Measurements from ENCODE around the gene MST1R. TPM values are rescaled to one million over a fixed set of nuclear protein-coding genes. Genes with fewer than 3 reads are reported as not detected.

The MST1R gene
- total RNA-seq, 2 donors from 2014 or later = 6.8 to 11.2 TPM

DNA sequence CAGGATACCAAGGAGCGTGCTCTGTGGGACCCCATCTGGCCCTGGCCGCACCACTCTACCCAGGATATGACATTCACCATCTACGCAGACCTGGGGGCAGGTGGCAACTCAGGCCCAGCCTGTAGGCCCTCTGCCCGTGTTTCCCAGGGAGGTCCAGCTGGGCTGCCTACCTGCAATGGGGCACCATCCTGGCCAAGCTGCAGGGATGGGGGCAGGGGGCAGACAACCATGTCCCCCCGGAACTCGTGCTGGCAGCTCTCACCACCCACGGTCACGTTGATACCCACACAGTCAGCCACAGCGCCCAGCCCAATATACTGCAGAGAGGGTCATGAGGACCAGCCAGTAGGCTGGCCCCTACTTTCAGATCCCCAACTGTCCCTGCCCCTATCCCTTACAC is 7.9 kb downstream of the MST1R start:
- H3K27ac Mint-ChIP-seq = no peak overlapping the region

GRCh38 chr3:49889296-49889695 is 14.4 kb downstream of the MST1R start:
- H3K4me3 ChIP-seq (ENCODE audit: low read length) = no peak overlapping the region
- no peak for DNase-seq
- H3K9ac ChIP-seq (ENCODE audit: extremely low read depth, low read length, poor library complexity, severe bottlenecking) = no peak overlapping the region
- Mint-ChIP-seq H3K27ac (no peak overlapping the region), H3K36me3 (ENCODE audit: low read depth) (no peaks in the 10 kb centered on the region), H3K27me3 (ENCODE audit: insufficient read depth) (no peaks in the 10 kb centered on the region), H3K4me3 (no peak overlapping the region), H3K4me1 (no peaks in the 10 kb centered on the region), H3K9me3 (no peaks in the 10 kb centered on the region)
- no peaks in the 10 kb centered on the region for H3K9me3 ChIP-seq (ENCODE audit: control insufficient read depth, low read length)
- no peaks in the 10 kb centered on the region for H3K27me3 ChIP-seq (ENCODE audit: control insufficient read depth, insufficient read depth, low read length, poor library complexity, severe bottlenecking)
- no peaks in the 10 kb centered on the region for H3K4me1 ChIP-seq (ENCODE audit: control insufficient read depth, insufficient read depth, low read length)
- 85 to 87% methylated on average over 9 to 10 of the region's 10 CpGs for WGBS, 2 experiments (ENCODE audit: insufficient coverage in 1 of 2, insufficient read length in 1 of 2)
- no peak for TF ChIP-seq CTCF (conservative IDR thresholded peaks at IDR 0.05)
- H3K36me3 ChIP-seq (ENCODE audit: control insufficient read depth, insufficient read depth, low read length) = no peaks in the 10 kb centered on the region
- H3K27ac ChIP-seq (ENCODE audit: low read depth, low read length) = no peak overlapping the region

More for the DNA sequence above, 7.9 kb downstream of the MST1R start:
- Mint-ChIP-seq H3K36me3 (ENCODE audit: low read depth) (no peaks in the 10 kb centered on the region), H3K4me3 (no peak overlapping the region), H3K4me1 (no peaks in the 10 kb centered on the region), H3K27me3 (ENCODE audit: insufficient read depth) (no peaks in the 10 kb centered on the region), H3K9me3 (no peaks in the 10 kb centered on the region)
- Histone ChIP-seq H3K4me1 (ENCODE audit: control insufficient read depth, insufficient read depth, low read length) (no peaks in the 10 kb centered on the region), H3K9me3 (ENCODE audit: control insufficient read depth, low read length) (no peaks in the 10 kb centered on the region), H3K4me3 (ENCODE audit: low read length) (no peak overlapping the region), H3K36me3 (ENCODE audit: control insufficient read depth, insufficient read depth, low read length) (no peaks in the 10 kb centered on the region), H3K27me3 (ENCODE audit: control insufficient read depth, insufficient read depth, low read length, poor library complexity, severe bottlenecking) (no peaks in the 10 kb centered on the region), H3K9ac (ENCODE audit: extremely low read depth, low read length, poor library complexity, severe bottlenecking) (no peak overlapping the region), H3K27ac (ENCODE audit: low read depth, low read length) (no peak overlapping the region)
- DNase-seq = no peak
- WGBS, 2 experiments (ENCODE audit: insufficient coverage in 1 of 2, insufficient read length in 1 of 2) = 90 to 97% methylated on average over 8 to 9 of the region's 9 CpGs
- TF ChIP-seq CTCF (conservative IDR thresholded peaks at IDR 0.05) = no peak

GRCh38 chr3:49886922-49887265 is 16.8 kb downstream of the MST1R start:
- no peaks in the 10 kb centered on the region for H3K36me3 Mint-ChIP-seq (ENCODE audit: low read depth)
- Histone ChIP-seq H3K9me3 (ENCODE audit: control insufficient read depth, low read length) (no peaks in the 10 kb centered on the region), H3K4me3 (ENCODE audit: low read length) (no peak overlapping the region), H3K27me3 (ENCODE audit: control insufficient read depth, insufficient read depth, low read length, poor library complexity, severe bottlenecking) (no peaks in the 10 kb centered on the region), H3K27ac (ENCODE audit: low read depth, low read length) (no peak overlapping the region), H3K36me3 (ENCODE audit: control insufficient read depth, insufficient read depth, low read length) (no peaks in the 10 kb centered on the region), H3K9ac (ENCODE audit: extremely low read depth, low read length, poor library complexity, severe bottlenecking) (no peak overlapping the region), H3K4me1 (ENCODE audit: control insufficient read depth, insufficient read depth, low read length) (no peaks in the 10 kb centered on the region)
- no peaks in the 10 kb centered on the region for H3K9me3 Mint-ChIP-seq
- H3K27ac Mint-ChIP-seq = no peak overlapping the region
- H3K4me1 Mint-ChIP-seq = no peaks in the 10 kb centered on the region
- no peak for TF ChIP-seq CTCF (conservative IDR thresholded peaks at IDR 0.05)
- DNase-seq = no peak
- H3K4me3 Mint-ChIP-seq = no peak overlapping the region
- H3K27me3 Mint-ChIP-seq (ENCODE audit: insufficient read depth) = no peaks in the 10 kb centered on the region

Data from endodermal cell (in vitro differentiated cells).